AG04450 (cell line): Measurements from ENCODE around the gene LRCH1. TPM values are rescaled to one million over a fixed set of nuclear protein-coding genes. Genes with fewer than 3 reads are reported as not detected.
"Not testable (repeated sequence)": the region's sequence is repeated elsewhere in the genome, so short reads cannot be mapped to it uniquely, and the experiment has no call there.

Experiments used
- CTCF ChIA-PET: fragments of 300-600, 350-600 bp; formaldehyde crosslinking; extraction: SDS; loops from one replicate; lab custom pipeline; 2022; ENCODE audit warnings: antibody characterized with exemption, inconsistent platforms; lab: Charles Lee
- POLR2A ChIA-PET: fragments of 350-600 bp; formaldehyde crosslinking; extraction: SDS; loops from one replicate; lab custom pipeline; 2021; ENCODE audit warnings: antibody characterized with exemption, inconsistent platforms; lab: Yijun Ruan, JAX
- DNase-seq: peaks from one replicate; pipeline ENCODE4 v3.0.0-alpha.2; 2011; ENCODE audit warnings: low read depth, low spot score
- H3K27ac ChIP-seq: one replicate; pipeline ENCODE4 v1.5.1; 2012; ENCODE audit warnings: low read depth, low read length, control low read depth
- H3K27me3 ChIP-seq: one replicate; pipeline ENCODE4 v1.6.0; 2012; ENCODE audit warnings: low read length; ENCODE audit not compliant: control insufficient read depth, insufficient read depth
- H3K4me3 ChIP-seq: 2 replicates; pipeline ENCODE4 v1.5.1; 2011; ENCODE audit warnings: mild to moderate bottlenecking, low read depth, low read length, control low read depth
- H3K9me3 ChIP-seq: 2 replicates; pipeline ENCODE4 v1.5.1; 2012; ENCODE audit warnings: low read length; ENCODE audit not compliant: control insufficient read depth, insufficient read depth
- polyA plus RNA-seq: library from polyadenylated mRNA; depleted of rRNA; stranded (reverse); fragments of >200 nt; gene quantifications from 2 replicates; pipeline ENCODE4 v1.2.3, GENCODE V29; 2011
- TF ChIP-seq, protein P1 (sequence below): IDR thresholded peaks from 2 replicates; pipeline ENCODE4 v1.5.1; 2011; ENCODE audit warnings: low read depth, low read length, control low read depth, inconsistent platforms

LRCH1 gene
- polyA plus RNA-seq, 1 experiment, result 17.4 TPM

DNA sequence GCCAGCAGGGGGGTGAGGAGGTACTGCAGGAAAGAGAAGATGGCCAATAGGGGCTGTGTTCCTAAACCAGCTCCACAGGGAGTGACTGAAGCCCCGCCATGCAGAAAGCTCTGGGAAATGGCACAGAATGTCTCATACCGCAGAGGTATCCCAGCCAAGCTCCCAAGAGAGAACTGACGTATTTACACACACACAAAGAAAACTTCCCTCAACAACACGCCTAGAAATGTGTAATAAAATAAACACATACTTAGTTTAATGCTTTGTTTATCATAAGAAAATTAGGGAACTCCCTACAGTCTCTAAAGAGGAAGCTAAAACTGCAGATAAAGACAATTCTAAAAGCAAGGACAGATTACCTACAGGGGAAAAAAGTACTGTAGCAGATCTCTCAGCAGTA is 204.0 kb downstream of the LRCH1 start:
- TF ChIP-seq, protein P1, sequence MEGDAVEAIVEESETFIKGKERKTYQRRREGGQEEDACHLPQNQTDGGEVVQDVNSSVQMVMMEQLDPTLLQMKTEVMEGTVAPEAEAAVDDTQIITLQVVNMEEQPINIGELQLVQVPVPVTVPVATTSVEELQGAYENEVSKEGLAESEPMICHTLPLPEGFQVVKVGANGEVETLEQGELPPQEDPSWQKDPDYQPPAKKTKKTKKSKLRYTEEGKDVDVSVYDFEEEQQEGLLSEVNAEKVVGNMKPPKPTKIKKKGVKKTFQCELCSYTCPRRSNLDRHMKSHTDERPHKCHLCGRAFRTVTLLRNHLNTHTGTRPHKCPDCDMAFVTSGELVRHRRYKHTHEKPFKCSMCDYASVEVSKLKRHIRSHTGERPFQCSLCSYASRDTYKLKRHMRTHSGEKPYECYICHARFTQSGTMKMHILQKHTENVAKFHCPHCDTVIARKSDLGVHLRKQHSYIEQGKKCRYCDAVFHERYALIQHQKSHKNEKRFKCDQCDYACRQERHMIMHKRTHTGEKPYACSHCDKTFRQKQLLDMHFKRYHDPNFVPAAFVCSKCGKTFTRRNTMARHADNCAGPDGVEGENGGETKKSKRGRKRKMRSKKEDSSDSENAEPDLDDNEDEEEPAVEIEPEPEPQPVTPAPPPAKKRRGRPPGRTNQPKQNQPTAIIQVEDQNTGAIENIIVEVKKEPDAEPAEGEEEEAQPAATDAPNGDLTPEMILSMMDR, result no peak
- no peak for DNase-seq
- CTCF ChIA-PET, result no interaction called here
- Histone ChIP-seq H3K9me3 (no peaks in the 10 kb centered on the region), H3K27me3 (peaks cover 3% of the 10 kb centered on the region), H3K27ac (no peak overlapping the region), H3K4me3 (no peak overlapping the region)
- POLR2A ChIA-PET, result no interaction called here

DNA sequence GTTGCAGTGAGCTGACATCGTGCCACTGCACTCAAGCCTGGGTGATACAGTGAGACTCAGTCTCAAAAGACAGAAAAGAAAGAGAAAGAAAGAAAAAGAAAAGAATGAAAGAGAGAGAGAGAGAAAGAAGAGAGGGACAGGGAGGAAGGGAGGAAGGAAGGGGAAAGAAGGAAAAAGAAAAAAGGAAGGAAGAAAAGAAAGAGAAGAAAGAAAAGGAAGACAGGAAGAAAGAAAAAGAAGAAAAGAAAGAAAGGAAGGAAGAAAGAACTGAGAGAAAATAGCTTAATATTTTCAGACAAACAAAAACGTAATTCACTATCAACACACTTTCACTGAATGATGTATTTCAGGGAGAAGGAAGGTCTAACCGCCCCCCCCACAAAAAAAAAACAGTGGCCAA is 204.7 kb downstream of the LRCH1 start:
- H3K4me3 ChIP-seq, result no peak overlapping the region
- no peaks in the 10 kb centered on the region for H3K9me3 ChIP-seq
- CTCF ChIA-PET, result no interaction called here
- H3K27me3 ChIP-seq, result peaks cover 3% of the 10 kb centered on the region
- DNase-seq, result no peak
- TF ChIP-seq, protein P1, result no peak
- no peak overlapping the region for H3K27ac ChIP-seq
- POLR2A ChIA-PET, result no interaction called here

DNA sequence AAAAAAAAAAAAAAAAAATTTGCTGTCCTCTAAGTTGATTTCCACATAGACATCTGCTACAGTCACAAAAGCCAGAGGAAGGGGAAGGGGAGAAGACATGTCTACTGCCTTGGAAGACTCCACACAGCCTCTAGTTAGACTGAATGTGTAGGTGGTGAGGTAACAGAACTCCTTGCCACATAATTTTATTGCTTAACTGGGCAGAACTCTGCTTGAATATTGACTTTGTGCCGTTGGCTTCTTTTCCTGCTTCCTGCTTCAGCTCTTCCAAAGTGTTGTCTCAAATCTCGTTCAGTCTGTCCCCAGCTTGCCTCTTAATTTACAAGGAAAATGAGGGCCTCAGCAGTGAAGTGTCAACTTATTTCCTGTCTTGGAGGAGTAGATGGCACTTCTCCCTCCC is 206.9 kb downstream of the LRCH1 start:
- ChIA-PET POLR2A (no interaction called here), CTCF (no interaction called here)
- DNase-seq, result no peak
- no peaks in the 10 kb centered on the region for H3K9me3 ChIP-seq
- TF ChIP-seq, protein P1, result no peak
- H3K4me3 ChIP-seq, result no peak overlapping the region
- H3K27ac ChIP-seq, result no peak overlapping the region
- peaks cover 5% of the 10 kb centered on the region for H3K27me3 ChIP-seq

GRCh38 chr13:46761174-46761573 is 208.2 kb downstream of the LRCH1 start:
- ChIA-PET CTCF (no interaction called here), POLR2A (no interaction called here)
- TF ChIP-seq, protein P1, result no peak
- no peaks in the 10 kb centered on the region for H3K9me3 ChIP-seq
- DNase-seq, result no peak
- no peak overlapping the region for H3K27ac ChIP-seq
- peaks cover 5% of the 10 kb centered on the region for H3K27me3 ChIP-seq
- H3K4me3 ChIP-seq, result no peak overlapping the region

GRCh38 chr13:46761866-46762265 is 208.9 kb downstream of the LRCH1 start:
- Histone ChIP-seq H3K9me3 (no peaks in the 10 kb centered on the region), H3K27me3 (peaks cover 5% of the 10 kb centered on the region), H3K4me3 (no peak overlapping the region), H3K27ac (no peak overlapping the region)
- no peak for DNase-seq
- TF ChIP-seq, protein P1, result no peak
- ChIA-PET POLR2A (no interaction called here), CTCF (no interaction called here)

GRCh38 chr13:46769925-46770324 is 217.0 kb downstream of the LRCH1 start:
- H3K9me3 ChIP-seq, CTCF ChIA-PET: not testable (repeated sequence)

More at GRCh38 chr13:46769925-46770324, 217.0 kb downstream of the LRCH1 start:
- H3K27ac ChIP-seq, DNase-seq, POLR2A ChIA-PET, H3K4me3 ChIP-seq, H3K27me3 ChIP-seq: not testable (repeated sequence)
